ENCODE data around the gene CHD2.

CHD2 gene

DNA sequence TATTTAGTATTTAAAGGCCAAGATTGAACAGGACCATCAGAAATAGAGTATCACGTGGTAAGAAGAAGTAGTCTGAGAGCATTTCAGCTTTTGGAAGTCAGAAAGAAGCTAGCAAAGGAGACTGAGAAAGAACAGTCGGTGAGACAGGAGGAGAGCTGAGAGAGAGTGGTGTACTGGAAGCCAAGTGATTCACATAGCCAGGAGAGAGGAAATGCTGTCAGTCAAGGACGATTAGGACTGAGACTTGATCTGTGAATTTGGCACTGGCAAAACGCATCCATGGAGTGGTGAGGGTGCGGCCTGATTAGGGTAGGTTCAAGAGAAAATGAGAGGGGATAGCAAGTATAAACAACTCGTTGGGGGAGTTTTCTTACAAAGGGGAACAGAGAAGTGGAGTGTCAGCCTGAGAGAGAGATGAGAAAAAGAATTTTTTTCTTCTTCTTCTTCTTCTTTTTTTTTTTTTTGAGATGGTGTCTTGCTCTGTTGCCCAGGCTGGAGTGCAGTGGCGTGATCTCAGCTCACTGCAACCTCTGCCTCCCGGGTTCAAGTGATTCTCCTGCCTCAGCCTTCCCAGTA is 44.9 kb downstream of the CHD2 start:
- H3K36me3 ChIP-seq (ENCODE audit: insufficient read depth, low read length), result peaks cover 96% of the 10 kb centered on the region
- TF ChIP-seq EZH2 (IDR thresholded peaks at IDR 0.05; ENCODE audit: borderline replicate concordance, low read length), result no peak
- TF ChIP-seq, protein P1, sequence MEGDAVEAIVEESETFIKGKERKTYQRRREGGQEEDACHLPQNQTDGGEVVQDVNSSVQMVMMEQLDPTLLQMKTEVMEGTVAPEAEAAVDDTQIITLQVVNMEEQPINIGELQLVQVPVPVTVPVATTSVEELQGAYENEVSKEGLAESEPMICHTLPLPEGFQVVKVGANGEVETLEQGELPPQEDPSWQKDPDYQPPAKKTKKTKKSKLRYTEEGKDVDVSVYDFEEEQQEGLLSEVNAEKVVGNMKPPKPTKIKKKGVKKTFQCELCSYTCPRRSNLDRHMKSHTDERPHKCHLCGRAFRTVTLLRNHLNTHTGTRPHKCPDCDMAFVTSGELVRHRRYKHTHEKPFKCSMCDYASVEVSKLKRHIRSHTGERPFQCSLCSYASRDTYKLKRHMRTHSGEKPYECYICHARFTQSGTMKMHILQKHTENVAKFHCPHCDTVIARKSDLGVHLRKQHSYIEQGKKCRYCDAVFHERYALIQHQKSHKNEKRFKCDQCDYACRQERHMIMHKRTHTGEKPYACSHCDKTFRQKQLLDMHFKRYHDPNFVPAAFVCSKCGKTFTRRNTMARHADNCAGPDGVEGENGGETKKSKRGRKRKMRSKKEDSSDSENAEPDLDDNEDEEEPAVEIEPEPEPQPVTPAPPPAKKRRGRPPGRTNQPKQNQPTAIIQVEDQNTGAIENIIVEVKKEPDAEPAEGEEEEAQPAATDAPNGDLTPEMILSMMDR (IDR thresholded peaks at IDR 0.05; ENCODE audit: low read length), result no peak
- H3K4me1 ChIP-seq (ENCODE audit: insufficient read depth, low read length, severe bottlenecking), result no peaks in the 10 kb centered on the region
- H3F3A ChIP-seq (ENCODE audit: insufficient read depth, low read length), result no peaks in the 10 kb centered on the region
- no peak overlapping the region for H3K9ac ChIP-seq (ENCODE audit: low read length)
- H3K4me2 ChIP-seq (ENCODE audit: low read length), result no peak overlapping the region
- no peak overlapping the region for H2AFZ ChIP-seq (ENCODE audit: low read length)
- no peak overlapping the region for H3K27ac ChIP-seq (ENCODE audit: low read depth, low read length, poor library complexity, severe bottlenecking)
- no peak overlapping the region for H3K4me3 ChIP-seq (ENCODE audit: low read depth, low read length, poor library complexity, severe bottlenecking)
- H3K79me2 ChIP-seq (ENCODE audit: insufficient read depth, low read length), result no peaks in the 10 kb centered on the region
- peaks cover 19% of the 10 kb centered on the region for H3K9me3 ChIP-seq (ENCODE audit: low read length)
- H3K9me2 ChIP-seq (ENCODE audit: low read depth, low read length), result no peaks in the 10 kb centered on the region
- H4K20me1 ChIP-seq (ENCODE audit: insufficient read depth, low read length), result no peaks in the 10 kb centered on the region
- no peaks in the 10 kb centered on the region for H3K27me3 ChIP-seq (ENCODE audit: insufficient read depth, low read length)

DNA sequence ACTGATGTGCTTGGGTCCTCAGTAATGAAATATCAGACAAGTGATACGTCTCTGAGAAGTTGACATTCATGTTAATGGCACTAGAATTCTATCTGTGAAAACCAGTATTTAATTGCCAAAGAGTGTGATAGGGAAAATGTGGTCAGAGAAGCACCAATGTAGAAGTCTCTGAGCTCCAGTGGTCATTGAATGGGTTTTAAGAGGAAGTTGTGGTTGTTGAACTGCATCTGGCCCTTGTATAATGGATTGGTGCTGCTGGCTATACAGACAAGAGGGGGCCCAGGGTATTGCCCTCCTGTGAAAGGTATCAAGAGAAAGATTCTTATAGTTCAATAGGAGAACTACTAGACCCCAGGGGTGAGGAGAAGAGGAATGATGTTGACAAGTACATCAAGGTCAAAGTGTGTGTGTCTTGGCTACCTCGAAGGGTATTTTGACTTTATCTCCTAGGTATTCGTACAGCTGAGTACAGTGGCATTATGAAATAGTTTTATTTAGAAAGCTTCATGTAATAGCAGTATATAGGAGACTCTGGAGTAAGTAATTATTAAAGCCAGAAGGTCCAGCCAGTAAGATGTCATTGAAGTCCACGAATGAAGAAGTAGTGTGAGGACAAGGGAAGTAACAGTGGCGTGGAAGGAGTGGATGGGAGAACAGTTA is 47.1 kb downstream of the CHD2 start:
- no peak overlapping the region for H3K4me3 ChIP-seq (ENCODE audit: low read depth, low read length, poor library complexity, severe bottlenecking)
- TF ChIP-seq, protein P1 (IDR thresholded peaks at IDR 0.05; ENCODE audit: low read length), result no peak
- no peak for TF ChIP-seq EZH2 (IDR thresholded peaks at IDR 0.05; ENCODE audit: borderline replicate concordance, low read length)
- H3K79me2 ChIP-seq (ENCODE audit: insufficient read depth, low read length), result no peaks in the 10 kb centered on the region
- no peak overlapping the region for H3K27ac ChIP-seq (ENCODE audit: low read depth, low read length, poor library complexity, severe bottlenecking)
- no peaks in the 10 kb centered on the region for H3F3A ChIP-seq (ENCODE audit: insufficient read depth, low read length)
- H3K4me2 ChIP-seq (ENCODE audit: low read length), result no peak overlapping the region
- no peaks in the 10 kb centered on the region for H3K4me1 ChIP-seq (ENCODE audit: insufficient read depth, low read length, severe bottlenecking)
- H2AFZ ChIP-seq (ENCODE audit: low read length), result no peak overlapping the region
- peaks cover 100% of the 10 kb centered on the region for H3K36me3 ChIP-seq (ENCODE audit: insufficient read depth, low read length)
- H3K27me3 ChIP-seq (ENCODE audit: insufficient read depth, low read length), result no peaks in the 10 kb centered on the region
- no peaks in the 10 kb centered on the region for H4K20me1 ChIP-seq (ENCODE audit: insufficient read depth, low read length)
- no peak overlapping the region for H3K9ac ChIP-seq (ENCODE audit: low read length)
- H3K9me2 ChIP-seq (ENCODE audit: low read depth, low read length), result no peaks in the 10 kb centered on the region
- H3K9me3 ChIP-seq (ENCODE audit: low read length), result peaks cover 19% of the 10 kb centered on the region

DNA sequence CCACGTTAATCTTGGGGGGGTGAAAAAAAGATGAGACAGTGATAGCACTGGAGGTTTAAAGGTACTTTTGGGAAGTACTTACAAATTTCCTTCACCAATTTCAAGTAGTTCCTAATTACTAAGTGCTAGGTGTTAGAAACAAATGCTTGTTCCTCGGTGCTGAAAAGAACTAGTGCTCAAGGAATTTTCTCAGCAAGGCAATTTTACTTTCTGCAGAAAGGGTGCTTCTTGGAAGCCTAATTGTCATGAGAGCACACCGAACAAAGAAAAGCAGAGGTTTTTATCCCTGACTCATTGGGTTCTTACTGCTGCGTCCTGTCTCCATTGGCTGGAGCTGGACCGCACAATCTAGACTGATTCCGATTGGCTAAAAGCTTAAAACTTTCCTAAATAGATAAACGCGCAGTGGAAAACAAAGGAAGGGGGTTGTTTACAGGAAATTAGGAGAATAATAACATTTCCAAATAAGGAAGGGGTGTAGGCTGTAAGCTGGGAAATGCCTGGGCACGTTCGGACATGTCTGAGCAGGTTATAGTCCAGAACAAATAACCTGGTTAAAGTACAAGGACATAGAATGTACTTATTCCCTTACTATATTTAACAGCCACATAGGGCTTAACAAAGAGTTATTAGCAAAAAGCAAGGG is 49.6 kb downstream of the CHD2 start:
- no peak overlapping the region for H3K4me2 ChIP-seq (ENCODE audit: low read length)
- TF ChIP-seq, protein P1 (IDR thresholded peaks at IDR 0.05; ENCODE audit: low read length), result no peak
- no peak for TF ChIP-seq EZH2 (IDR thresholded peaks at IDR 0.05; ENCODE audit: borderline replicate concordance, low read length)
- H3K79me2 ChIP-seq (ENCODE audit: insufficient read depth, low read length), result no peaks in the 10 kb centered on the region
- H3K27me3 ChIP-seq (ENCODE audit: insufficient read depth, low read length), result no peaks in the 10 kb centered on the region
- H3K9ac ChIP-seq (ENCODE audit: low read length), result no peak overlapping the region
- peaks cover 100% of the 10 kb centered on the region for H3K36me3 ChIP-seq (ENCODE audit: insufficient read depth, low read length)
- no peaks in the 10 kb centered on the region for H3K9me2 ChIP-seq (ENCODE audit: low read depth, low read length)
- peaks cover 19% of the 10 kb centered on the region for H3K9me3 ChIP-seq (ENCODE audit: low read length)
- no peaks in the 10 kb centered on the region for H3K4me1 ChIP-seq (ENCODE audit: insufficient read depth, low read length, severe bottlenecking)
- no peak overlapping the region for H3K27ac ChIP-seq (ENCODE audit: low read depth, low read length, poor library complexity, severe bottlenecking)
- H2AFZ ChIP-seq (ENCODE audit: low read length), result no peak overlapping the region
- H4K20me1 ChIP-seq (ENCODE audit: insufficient read depth, low read length), result no peaks in the 10 kb centered on the region
- no peaks in the 10 kb centered on the region for H3F3A ChIP-seq (ENCODE audit: insufficient read depth, low read length)
- no peak overlapping the region for H3K4me3 ChIP-seq (ENCODE audit: low read depth, low read length, poor library complexity, severe bottlenecking)

Data from OCI-LY1 (cell line).